ENCODE data around the gene ULBP3. TPM values are rescaled to one million over a fixed set of nuclear protein-coding genes. Genes with fewer than 3 reads are reported as not detected.
A peak's percentile ranks its signal among the peaks of the same experiment; 100 is the strongest.
"Not testable (repeated sequence)": the region's sequence is repeated elsewhere in the genome, so short reads cannot be mapped to it uniquely, and the experiment has no call there.

The ULBP3 gene
- total and polyA plus RNA-seq, 3 experiments from 2014 or later, result 1.2 to 2.2 (median 1.6) TPM

DNA sequence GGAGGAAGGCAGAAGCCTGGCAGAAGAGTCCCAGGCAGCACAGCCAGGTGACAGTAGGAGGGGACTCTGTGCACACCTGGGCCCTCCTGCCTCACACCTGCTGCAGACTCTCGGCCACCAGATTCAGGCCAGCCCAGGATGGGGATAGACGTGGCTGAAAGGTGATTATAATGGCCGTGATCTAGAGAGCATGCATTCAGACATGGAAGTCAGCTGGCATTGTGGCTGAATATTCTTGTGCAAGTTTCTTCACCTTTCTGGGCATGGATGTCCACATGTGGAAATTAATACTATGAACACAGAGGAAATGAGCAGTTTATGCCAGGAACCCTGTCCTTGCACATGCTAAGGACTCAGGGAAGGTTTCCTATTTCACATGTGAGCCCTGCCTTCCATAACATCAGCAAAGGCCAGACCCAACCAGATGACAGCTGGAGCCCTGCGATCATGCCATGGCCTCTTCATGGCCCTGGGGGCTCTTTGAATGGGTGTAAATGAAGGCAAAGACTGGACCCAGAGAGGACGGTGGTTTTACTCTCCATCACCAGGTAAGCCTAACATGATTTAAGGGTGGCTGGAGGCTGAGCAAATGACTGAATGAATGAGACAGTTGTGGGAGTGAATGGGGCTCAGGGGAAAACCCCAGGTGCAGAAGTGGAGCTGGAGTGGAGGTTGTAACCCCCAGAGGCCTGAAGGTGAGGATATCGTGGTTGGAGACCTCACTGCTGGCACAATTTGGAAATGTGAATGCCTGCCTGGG lies 40.9 kb downstream of the ULBP3 start:
- CTCF ChIA-PET, result no interaction called here
- peaks cover 6 to 12% (median 7%) of the 10 kb centered on the region in 3 donors for H3K4me1 Mint-ChIP-seq
- no peak overlapping the region for H3K27ac ChIP-seq (ENCODE audit: low read depth, low read length)
- POLR2A ChIA-PET, result no interaction called here
- H3K4me3 ChIP-seq (ENCODE audit: low read length), result no peak overlapping the region
- peaks cover 9% of the 10 kb centered on the region for H3K4me1 ChIP-seq (ENCODE audit: insufficient read depth, low read length)
- H3K9me3 Mint-ChIP-seq, result no peaks in the 10 kb centered on the region
- no peaks in the 10 kb centered on the region for H3K9me3 ChIP-seq (ENCODE audit: low read length)
- H3K27me3 Mint-ChIP-seq, result peaks cover 45 to 56% of the 10 kb centered on the region in 2 donors
- DNase-seq, result no peak
- H3K27me3 ChIP-seq (ENCODE audit: insufficient read depth, low read length, poor library complexity, severe bottlenecking), result peaks cover 10% of the 10 kb centered on the region
- H3K4me3 Mint-ChIP-seq, result peak overlapping the region in 1 of 7 donors; percentile 61
- no peaks in the 10 kb centered on the region for H3K36me3 ChIP-seq (ENCODE audit: insufficient read depth, low read length)
- no peak overlapping the region for H3K27ac Mint-ChIP-seq
- H3K36me3 Mint-ChIP-seq, result no peaks in the 10 kb centered on the region

DNA sequence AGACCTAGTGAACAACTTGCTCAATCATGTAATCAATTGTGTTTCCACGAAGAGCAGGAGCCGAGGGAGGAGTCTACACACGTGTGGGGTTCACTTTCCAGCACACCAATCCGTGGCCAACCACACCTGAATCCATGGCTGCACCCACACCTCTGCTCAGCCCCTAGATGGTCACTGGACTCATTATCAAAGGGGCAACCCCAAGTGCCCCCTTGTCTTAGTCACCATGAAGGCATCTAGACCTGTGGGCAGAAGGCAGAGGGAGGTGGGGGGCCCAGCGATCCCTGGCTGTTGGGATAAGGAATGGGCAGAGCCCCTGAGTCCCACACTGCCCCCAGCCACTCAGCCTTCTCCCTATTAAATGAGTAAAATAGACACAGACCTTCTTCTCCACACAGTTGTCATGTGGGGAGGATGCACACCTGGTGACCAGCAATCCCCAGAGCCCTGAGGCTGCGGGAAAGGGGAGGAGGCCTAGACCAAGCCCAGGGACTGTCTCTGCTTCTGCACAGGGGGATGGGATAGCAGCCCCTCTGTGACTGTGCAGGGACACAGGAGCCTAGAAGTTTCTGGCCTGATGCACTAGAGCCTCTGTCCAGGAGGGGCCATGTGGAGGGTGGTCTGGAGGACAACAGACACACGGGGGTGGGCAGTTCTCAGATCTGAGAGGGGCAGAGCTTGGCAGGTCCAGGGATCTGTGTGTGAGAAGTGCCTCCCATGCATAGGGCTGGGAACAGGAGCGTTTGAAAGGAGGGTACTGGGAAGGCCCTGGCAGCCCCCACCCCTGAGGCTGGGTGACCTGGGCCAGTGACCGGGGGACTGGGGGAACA lies 41.7 kb downstream of the ULBP3 start:
- CTCF ChIA-PET, result no interaction called here
- H3K27ac ChIP-seq (ENCODE audit: low read depth, low read length), result no peak overlapping the region
- no peaks in the 10 kb centered on the region for H3K9me3 ChIP-seq (ENCODE audit: low read length)
- no peaks in the 10 kb centered on the region for H3K36me3 ChIP-seq (ENCODE audit: insufficient read depth, low read length)
- DNase-seq, result no peak
- Mint-ChIP-seq H3K27me3 (peaks cover 45 to 52% of the 10 kb centered on the region in 2 donors), H3K36me3 (no peaks in the 10 kb centered on the region), H3K4me3 (no peak overlapping the region), H3K9me3 (no peaks in the 10 kb centered on the region), H3K4me1 (peaks cover 6 to 12% (median 7%) of the 10 kb centered on the region in 3 donors), H3K27ac (no peak overlapping the region)
- POLR2A ChIA-PET, result no interaction called here
- peaks cover 9% of the 10 kb centered on the region for H3K4me1 ChIP-seq (ENCODE audit: insufficient read depth, low read length)
- no peak overlapping the region for H3K4me3 ChIP-seq (ENCODE audit: low read length)
- H3K27me3 ChIP-seq (ENCODE audit: insufficient read depth, low read length, poor library complexity, severe bottlenecking), result peaks cover 10% of the 10 kb centered on the region

DNA sequence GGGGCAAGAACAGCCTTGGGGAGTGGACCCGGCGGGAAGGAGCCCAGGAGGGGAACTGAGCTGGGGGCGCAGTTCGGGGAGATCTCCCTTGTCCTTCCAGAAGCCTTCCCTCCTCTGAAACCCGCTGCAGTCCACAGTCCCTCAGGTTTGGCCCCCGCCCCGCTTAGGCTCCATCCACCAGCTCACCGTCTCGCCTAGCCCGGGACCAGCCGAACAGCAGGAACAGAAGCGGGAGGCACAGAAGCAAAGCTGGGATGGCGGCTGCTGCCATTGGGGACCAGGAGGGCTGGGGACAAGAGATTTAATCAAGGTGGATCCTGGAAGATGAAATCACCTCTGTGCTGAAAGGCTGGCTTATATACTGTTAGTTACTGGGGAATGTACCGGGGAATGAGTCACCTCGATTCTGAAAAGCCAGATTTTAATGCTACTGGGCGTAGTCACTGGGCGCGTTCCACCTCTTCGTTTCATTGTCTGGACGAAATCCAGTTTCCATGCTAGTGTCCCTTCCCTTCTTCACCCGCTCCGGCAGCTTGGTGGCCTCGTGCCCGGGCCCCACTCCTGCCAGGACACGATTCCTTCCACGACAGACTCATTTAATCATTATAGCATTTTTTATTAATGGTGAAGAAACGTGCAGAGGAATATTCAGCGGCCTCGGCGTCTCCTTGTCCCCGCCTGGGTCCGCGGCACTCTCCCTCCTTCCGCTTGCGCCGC lies 43.6 kb downstream of the ULBP3 start, which contains the start of gene RAET1L:
RAET1L (minus strand) TSS at position 332 of the 717 bp plus-strand sequence; CDS start at position 271, 61 bp downstream.
- no peaks in the 10 kb centered on the region for H3K36me3 Mint-ChIP-seq
- H3K4me3 Mint-ChIP-seq, result peak within 1 kb of the TSS in 6 of 7 donors; percentile 8 to 65 (median 43)
- peaks cover 43 to 59% of the 10 kb centered on the region in 2 donors for H3K27me3 Mint-ChIP-seq
- H3K4me1 Mint-ChIP-seq, result peaks cover 6 to 12% (median 7%) of the 10 kb centered on the region in 3 donors
- H3K4me1 ChIP-seq (ENCODE audit: insufficient read depth, low read length), result peaks cover 9% of the 10 kb centered on the region
- H3K4me3 ChIP-seq (ENCODE audit: low read length), result no peak within 1 kb of the TSS
- CTCF ChIA-PET, result interaction anchor here (0.8 kb wide), 1 partner anchor 8 kb away, joined by 5 read pairs; no protein-coding TSS in a partner anchor
- no peak for DNase-seq
- H3K27ac Mint-ChIP-seq, result peak within 1 kb of the TSS in 1 of 8 donors; percentile 24
- POLR2A ChIA-PET, result interaction anchor here (0.9 kb wide), 1 partner anchor 215 kb away, joined by 3 read pairs; no protein-coding TSS in a partner anchor
- no peak within 1 kb of the TSS for H3K27ac ChIP-seq (ENCODE audit: low read depth, low read length)
- peaks cover 10% of the 10 kb centered on the region for H3K27me3 ChIP-seq (ENCODE audit: insufficient read depth, low read length, poor library complexity, severe bottlenecking)
- H3K36me3 ChIP-seq (ENCODE audit: insufficient read depth, low read length), result no peaks in the 10 kb centered on the region
- H3K9me3 ChIP-seq (ENCODE audit: low read length), result no peaks in the 10 kb centered on the region
- no peaks in the 10 kb centered on the region for H3K9me3 Mint-ChIP-seq

DNA sequence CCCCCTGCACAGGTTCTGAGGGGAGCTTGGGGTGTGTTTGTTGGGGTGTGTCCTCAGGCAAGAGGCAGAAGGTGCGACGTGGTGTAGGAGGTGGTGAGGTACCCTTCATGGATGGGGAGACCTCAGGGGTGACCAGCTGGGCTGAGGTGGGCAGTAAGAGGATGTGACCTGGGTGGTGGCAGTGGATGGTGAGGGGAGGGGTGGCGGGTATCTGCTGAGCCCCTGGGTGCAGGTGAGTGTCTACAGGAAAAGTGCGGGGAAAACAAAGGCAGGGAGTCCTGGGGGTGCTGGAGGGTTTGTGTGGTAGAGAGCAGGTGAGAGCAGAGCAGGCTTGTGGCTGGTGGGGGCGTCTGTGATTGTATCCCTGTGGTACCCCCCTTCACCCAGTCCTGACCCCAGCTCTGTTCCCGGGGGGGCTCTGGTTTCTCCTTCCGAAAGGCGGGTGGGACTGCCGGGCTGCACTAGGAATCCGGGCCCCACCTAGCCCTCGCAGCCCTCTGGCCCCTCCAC lies 44.2 kb downstream of the ULBP3 start:
- Histone ChIP-seq H3K27me3 (ENCODE audit: insufficient read depth, low read length, poor library complexity, severe bottlenecking) (peaks cover 10% of the 10 kb centered on the region), H3K27ac (ENCODE audit: low read depth, low read length) (no peak overlapping the region)
- H3K27me3 Mint-ChIP-seq, result peaks cover 43 to 60% of the 10 kb centered on the region in 2 donors

DNA sequence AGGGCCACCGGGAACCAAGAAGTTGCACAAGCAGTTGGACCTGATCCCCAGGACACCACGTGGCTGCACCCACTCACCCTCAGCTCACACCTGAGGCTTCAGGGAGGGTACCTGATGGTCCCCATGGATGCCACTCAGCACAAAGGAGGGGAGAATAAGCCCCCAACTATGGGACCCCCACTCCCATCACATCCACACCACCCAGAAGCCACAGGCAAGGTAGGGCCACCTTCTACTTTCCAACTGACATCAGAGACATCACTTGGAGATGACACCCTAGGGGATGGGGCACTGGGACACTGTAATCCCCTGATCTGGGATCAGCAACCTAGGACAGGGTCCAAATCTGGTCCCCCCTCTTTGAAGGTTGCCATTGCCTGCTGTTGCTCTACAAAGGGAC lies 44.9 kb downstream of the ULBP3 start:
- peaks cover 6 to 12% (median 7%) of the 10 kb centered on the region in 3 donors for H3K4me1 Mint-ChIP-seq
- DNase-seq; POLR2A ChIA-PET; CTCF ChIA-PET; H3K4me1 ChIP-seq (ENCODE audit: insufficient read depth, low read length); H3K36me3 Mint-ChIP-seq; H3K4me3 Mint-ChIP-seq; H3K27ac Mint-ChIP-seq; H3K9me3 Mint-ChIP-seq; H3K9me3 ChIP-seq (ENCODE audit: low read length); H3K27ac ChIP-seq (ENCODE audit: low read depth, low read length); H3K36me3 ChIP-seq (ENCODE audit: insufficient read depth, low read length); H3K4me3 ChIP-seq (ENCODE audit: low read length): not testable (repeated sequence)
- peaks cover 10% of the 10 kb centered on the region for H3K27me3 ChIP-seq (ENCODE audit: insufficient read depth, low read length, poor library complexity, severe bottlenecking)
- H3K27me3 Mint-ChIP-seq, result peaks cover 46 to 64% of the 10 kb centered on the region in 2 donors

More for the DNA sequence above, 44.2 kb downstream of the ULBP3 start:
- DNase-seq, result no peak
- no peak overlapping the region for H3K4me3 ChIP-seq (ENCODE audit: low read length)
- Mint-ChIP-seq H3K9me3 (no peaks in the 10 kb centered on the region), H3K36me3 (no peaks in the 10 kb centered on the region), H3K4me1 (peaks cover 6 to 12% (median 7%) of the 10 kb centered on the region in 3 donors), H3K4me3 (peak overlapping the region in 1 of 7 donors; percentile 8), H3K27ac (no peak overlapping the region)
- no peaks in the 10 kb centered on the region for H3K36me3 ChIP-seq (ENCODE audit: insufficient read depth, low read length)
- H3K9me3 ChIP-seq (ENCODE audit: low read length), result no peaks in the 10 kb centered on the region
- ChIA-PET POLR2A (interaction anchor here (0.9 kb wide), 1 partner anchor 214 kb away, joined by 3 read pairs; no protein-coding TSS in a partner anchor), CTCF (interaction anchor here (0.8 kb wide), 1 partner anchor 8 kb away, joined by 5 read pairs; no protein-coding TSS in a partner anchor)
- H3K4me1 ChIP-seq (ENCODE audit: insufficient read depth, low read length), result peaks cover 9% of the 10 kb centered on the region

DNA sequence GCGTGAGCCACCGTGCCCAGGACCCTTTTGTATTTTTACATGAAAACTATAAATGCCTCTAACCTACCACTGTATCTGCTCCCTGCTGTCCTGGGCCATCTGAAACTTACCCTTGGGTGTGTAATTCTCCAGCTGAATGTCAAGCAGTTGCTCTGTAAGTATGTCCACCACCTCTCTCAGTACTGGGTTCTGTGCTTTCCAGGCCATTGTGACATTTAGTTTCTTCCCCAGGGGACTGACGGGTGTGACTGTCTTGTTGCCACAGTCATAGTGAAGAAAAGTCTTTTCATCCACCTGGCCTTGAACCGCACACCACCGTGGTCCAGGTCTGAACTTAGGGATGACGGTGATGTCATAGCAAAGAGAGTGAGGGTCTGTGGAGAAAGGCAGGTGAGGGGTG lies 47.1 kb downstream of the ULBP3 start:
- H3K36me3 Mint-ChIP-seq; H3K9me3 ChIP-seq (ENCODE audit: low read length); CTCF ChIA-PET; H3K36me3 ChIP-seq (ENCODE audit: insufficient read depth, low read length); H3K9me3 Mint-ChIP-seq; H3K27ac Mint-ChIP-seq; DNase-seq; POLR2A ChIA-PET; H3K4me3 Mint-ChIP-seq; H3K4me1 ChIP-seq (ENCODE audit: insufficient read depth, low read length); H3K4me3 ChIP-seq (ENCODE audit: low read length); H3K27ac ChIP-seq (ENCODE audit: low read depth, low read length): not testable (repeated sequence)
- peaks cover 10% of the 10 kb centered on the region for H3K27me3 ChIP-seq (ENCODE audit: insufficient read depth, low read length, poor library complexity, severe bottlenecking)
- peaks cover 34 to 64% of the 10 kb centered on the region in 2 donors for H3K27me3 Mint-ChIP-seq
- peaks cover 6 to 14% (median 9%) of the 10 kb centered on the region in 3 donors for H3K4me1 Mint-ChIP-seq

DNA sequence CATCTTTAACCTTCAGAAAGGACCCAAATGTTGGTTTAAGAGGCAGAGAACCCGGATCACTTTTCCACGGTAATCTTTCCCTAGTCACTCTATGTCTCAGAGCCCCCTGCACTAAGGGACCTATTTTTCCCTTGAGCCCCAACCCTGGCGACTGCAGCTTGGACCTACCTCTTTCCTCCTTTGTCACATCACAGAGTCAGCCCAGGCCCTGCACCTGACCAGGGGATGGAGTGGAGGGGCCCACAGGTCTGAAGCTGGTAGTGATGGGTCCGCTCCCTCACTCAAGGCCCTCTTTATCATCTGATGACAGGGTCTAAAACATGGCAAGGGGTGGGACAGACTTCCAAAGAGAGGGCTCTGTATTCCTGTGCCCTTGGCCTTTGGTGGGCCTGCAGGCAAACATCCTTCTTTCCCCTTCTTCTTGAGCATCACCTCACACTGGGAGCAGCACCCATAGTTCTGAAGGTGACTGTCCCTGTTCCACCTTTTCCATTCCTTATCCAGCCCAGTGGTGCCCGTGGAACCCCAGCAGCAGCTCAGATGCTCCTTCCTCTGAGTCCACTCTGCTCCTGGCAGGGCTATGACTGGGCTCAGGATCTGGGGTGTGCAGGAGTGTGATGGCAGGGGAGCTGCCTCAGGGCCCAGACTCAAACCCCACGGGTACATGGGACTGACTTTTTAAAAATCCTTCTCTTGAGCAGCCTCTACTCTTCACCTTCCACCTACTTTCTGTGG lies 49.9 kb downstream of the ULBP3 start:
- peaks cover 7 to 17% (median 16%) of the 10 kb centered on the region in 3 donors for H3K4me1 Mint-ChIP-seq
- Histone ChIP-seq H3K4me3 (ENCODE audit: low read length) (no peak overlapping the region), H3K4me1 (ENCODE audit: insufficient read depth, low read length) (no peaks in the 10 kb centered on the region), H3K27me3 (ENCODE audit: insufficient read depth, low read length, poor library complexity, severe bottlenecking) (peaks cover 16% of the 10 kb centered on the region), H3K27ac (ENCODE audit: low read depth, low read length) (no peak overlapping the region), H3K36me3 (ENCODE audit: insufficient read depth, low read length) (no peaks in the 10 kb centered on the region), H3K9me3 (ENCODE audit: low read length) (no peaks in the 10 kb centered on the region)
- CTCF ChIA-PET, result no interaction called here
- no peak overlapping the region for H3K4me3 Mint-ChIP-seq
- no peaks in the 10 kb centered on the region for H3K9me3 Mint-ChIP-seq
- no peak overlapping the region for H3K27ac Mint-ChIP-seq
- peaks cover 33 to 57% of the 10 kb centered on the region in 2 donors for H3K27me3 Mint-ChIP-seq
- POLR2A ChIA-PET, result no interaction called here
- no peaks in the 10 kb centered on the region for H3K36me3 Mint-ChIP-seq
- no peak for DNase-seq
